HG02973 (cell line): ENCODE measurements around the gene YDJC.
"Not testable (repeated sequence)": the region's sequence is repeated elsewhere in the genome, so short reads cannot be mapped to it uniquely, and the experiment has no call there.

ENCODE experiments used
- ATAC-seq: cut with Tn5 transposase; IDR thresholded peaks from one replicate; pipeline ENCODE4 v1.9.1; 2021; ENCODE audit warnings: moderate library complexity; ENCODE audit not compliant: unreplicated experiment

The YDJC gene

GRCh38 chr22:21629255-21630149, at the start of gene YDJC:
Gene YDJC, minus strand, starts transcription at chr22:21630022. Its CDS starts 8 bp downstream, at chr22:21630014.
- peak; percentile 67 for ATAC-seq

GRCh38 chr22:21679383-21679782, 49.6 kb upstream of the YDJC start:
- ATAC-seq, result no peak

GRCh38 chr22:21678842-21679241, 49.0 kb upstream of the YDJC start:
- ATAC-seq, result not testable (repeated sequence)

- ATAC-seq, result no peak
These were observed 48.0 kb upstream of the YDJC start for GRCh38 chr22:21677606-21678443.

- ATAC-seq, result no peak
These were observed 44.9 kb upstream of the YDJC start for GRCh38 chr22:21674638-21675245.

- no peak for ATAC-seq
These were observed 43.9 kb upstream of the YDJC start for GRCh38 chr22:21673534-21674321.

GRCh38 chr22:21672107-21672629, 42.3 kb upstream of the YDJC start:
- no peak for ATAC-seq

GRCh38 chr22:21669026-21669425, 39.2 kb upstream of the YDJC start:
- no peak for ATAC-seq

GRCh38 chr22:21666786-21667185, 37.0 kb upstream of the YDJC start:
- ATAC-seq, result no peak

GRCh38 chr22:21665047-21665851, 35.4 kb upstream of the YDJC start:
- ATAC-seq, result no peak

GRCh38 chr22:21663738-21664137, 33.9 kb upstream of the YDJC start:
- ATAC-seq, result no peak

- ATAC-seq, result no peak
These were observed 32.2 kb upstream of the YDJC start for GRCh38 chr22:21661991-21662390.

- no peak for ATAC-seq
These were observed 31.1 kb upstream of the YDJC start for GRCh38 chr22:21660904-21661303.

GRCh38 chr22:21659864-21660525, 30.2 kb upstream of the YDJC start:
- ATAC-seq, result no peak

GRCh38 chr22:21657360-21658032, 27.7 kb upstream of the YDJC start:
- peak; percentile 46 for ATAC-seq

GRCh38 chr22:21657020-21657359, 27.2 kb upstream of the YDJC start:
- no peak for ATAC-seq

GRCh38 chr22:21652547-21653545, 23.0 kb upstream of the YDJC start:
- ATAC-seq, result peak; percentile 5
